ENCODE data around the gene NPAS3. TPM values are rescaled to one million over a fixed set of nuclear protein-coding genes. Genes with fewer than 3 reads are reported as not detected.

The NPAS3 gene
- total RNA-seq, 1 donor: 0.86 TPM

DNA sequence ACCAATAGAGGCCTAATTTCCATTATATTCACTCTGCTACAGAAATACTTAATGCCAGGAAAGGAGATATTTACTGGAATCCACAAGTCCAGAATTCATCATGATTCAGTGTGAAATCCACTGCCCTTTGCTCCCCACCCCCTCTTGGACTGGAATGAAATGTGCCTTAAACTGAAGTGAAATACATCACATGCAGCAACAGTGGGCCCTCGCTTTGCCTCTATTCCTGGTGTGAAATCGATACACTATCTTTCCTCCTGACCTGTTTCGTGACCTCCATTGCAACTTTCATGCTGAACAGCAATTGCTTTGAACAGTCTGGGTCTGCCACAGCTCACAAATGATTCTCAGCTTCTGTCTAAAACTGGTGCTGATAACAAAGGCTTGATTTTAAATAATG lies 100.6 kb downstream of the NPAS3 start:
- TF ChIP-seq, protein P1, sequence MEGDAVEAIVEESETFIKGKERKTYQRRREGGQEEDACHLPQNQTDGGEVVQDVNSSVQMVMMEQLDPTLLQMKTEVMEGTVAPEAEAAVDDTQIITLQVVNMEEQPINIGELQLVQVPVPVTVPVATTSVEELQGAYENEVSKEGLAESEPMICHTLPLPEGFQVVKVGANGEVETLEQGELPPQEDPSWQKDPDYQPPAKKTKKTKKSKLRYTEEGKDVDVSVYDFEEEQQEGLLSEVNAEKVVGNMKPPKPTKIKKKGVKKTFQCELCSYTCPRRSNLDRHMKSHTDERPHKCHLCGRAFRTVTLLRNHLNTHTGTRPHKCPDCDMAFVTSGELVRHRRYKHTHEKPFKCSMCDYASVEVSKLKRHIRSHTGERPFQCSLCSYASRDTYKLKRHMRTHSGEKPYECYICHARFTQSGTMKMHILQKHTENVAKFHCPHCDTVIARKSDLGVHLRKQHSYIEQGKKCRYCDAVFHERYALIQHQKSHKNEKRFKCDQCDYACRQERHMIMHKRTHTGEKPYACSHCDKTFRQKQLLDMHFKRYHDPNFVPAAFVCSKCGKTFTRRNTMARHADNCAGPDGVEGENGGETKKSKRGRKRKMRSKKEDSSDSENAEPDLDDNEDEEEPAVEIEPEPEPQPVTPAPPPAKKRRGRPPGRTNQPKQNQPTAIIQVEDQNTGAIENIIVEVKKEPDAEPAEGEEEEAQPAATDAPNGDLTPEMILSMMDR (IDR thresholded peaks at IDR 0.05; ENCODE audit: insufficient read depth, low read depth, low read length): no peak
- no peak overlapping the region for H3K4me3 ChIP-seq (ENCODE audit: low read depth, low read length)
- DNase-seq (ENCODE audit: low read depth): no peak

DNA sequence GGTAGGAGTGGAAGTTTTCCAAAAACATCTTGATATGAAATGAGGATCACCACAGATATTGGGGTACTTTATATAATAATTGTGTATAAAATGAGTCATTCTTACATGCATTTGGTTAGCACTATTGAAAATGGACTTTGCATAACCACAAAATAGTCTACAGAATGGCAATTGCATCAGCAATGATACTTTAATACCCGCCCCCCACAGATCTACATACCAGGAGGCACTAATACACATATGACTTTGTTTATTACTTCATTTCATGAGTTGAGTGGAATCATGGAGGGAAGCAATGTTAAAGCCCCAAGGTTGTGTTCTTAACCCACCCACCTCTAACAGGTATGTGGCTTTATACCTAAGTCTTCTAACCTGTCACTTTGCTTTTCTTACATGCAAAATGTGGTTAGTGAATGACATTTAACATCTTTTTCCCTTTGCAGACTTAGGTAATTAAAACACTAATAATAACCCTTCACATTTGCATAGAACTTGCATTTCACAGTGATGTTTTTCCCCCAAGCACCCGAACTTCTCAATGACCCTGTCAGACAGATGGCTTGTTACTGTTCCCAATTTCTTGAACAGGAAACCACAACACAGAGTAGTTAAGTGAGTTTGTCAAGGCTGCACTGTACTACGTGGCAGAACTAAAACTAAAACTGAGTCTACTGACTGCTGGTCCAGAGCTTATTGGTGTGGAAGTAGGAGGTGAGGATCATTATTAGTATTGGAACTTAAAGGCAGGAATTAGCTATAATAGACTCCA lies 101.9 kb downstream of the NPAS3 start:
- TF ChIP-seq, protein P1 (IDR thresholded peaks at IDR 0.05; ENCODE audit: insufficient read depth, low read depth, low read length): no peak

GRCh38 chr14:33042591-33042990 lies 103.9 kb downstream of the NPAS3 start:
- TF ChIP-seq, protein P1 (IDR thresholded peaks at IDR 0.05; ENCODE audit: insufficient read depth, low read depth, low read length): no peak
- no peak overlapping the region for H3K4me3 ChIP-seq (ENCODE audit: low read depth, low read length)
- no peak for DNase-seq (ENCODE audit: low read depth)

More for the DNA sequence above, 101.9 kb downstream of the NPAS3 start:
- no peak overlapping the region for H3K4me3 ChIP-seq (ENCODE audit: low read depth, low read length)
- DNase-seq (ENCODE audit: low read depth): no peak

- TF ChIP-seq, protein P1 (IDR thresholded peaks at IDR 0.05; ENCODE audit: insufficient read depth, low read depth, low read length): no peak
- DNase-seq (ENCODE audit: low read depth): no peak
- no peak overlapping the region for H3K4me3 ChIP-seq (ENCODE audit: low read depth, low read length)
Measured at GRCh38 chr14:33045760-33046159, 107.1 kb downstream of the NPAS3 start.

GRCh38 chr14:33052943-33053342 lies 114.3 kb downstream of the NPAS3 start:
- TF ChIP-seq, protein P1 (IDR thresholded peaks at IDR 0.05; ENCODE audit: insufficient read depth, low read depth, low read length): no peak
- no peak for DNase-seq (ENCODE audit: low read depth)
- H3K4me3 ChIP-seq (ENCODE audit: low read depth, low read length): no peak overlapping the region

GRCh38 chr14:33056213-33056612 lies 117.5 kb downstream of the NPAS3 start:
- no peak for DNase-seq (ENCODE audit: low read depth)
- H3K4me3 ChIP-seq (ENCODE audit: low read depth, low read length): no peak overlapping the region
- TF ChIP-seq, protein P1 (IDR thresholded peaks at IDR 0.05; ENCODE audit: insufficient read depth, low read depth, low read length): no peak

DNA sequence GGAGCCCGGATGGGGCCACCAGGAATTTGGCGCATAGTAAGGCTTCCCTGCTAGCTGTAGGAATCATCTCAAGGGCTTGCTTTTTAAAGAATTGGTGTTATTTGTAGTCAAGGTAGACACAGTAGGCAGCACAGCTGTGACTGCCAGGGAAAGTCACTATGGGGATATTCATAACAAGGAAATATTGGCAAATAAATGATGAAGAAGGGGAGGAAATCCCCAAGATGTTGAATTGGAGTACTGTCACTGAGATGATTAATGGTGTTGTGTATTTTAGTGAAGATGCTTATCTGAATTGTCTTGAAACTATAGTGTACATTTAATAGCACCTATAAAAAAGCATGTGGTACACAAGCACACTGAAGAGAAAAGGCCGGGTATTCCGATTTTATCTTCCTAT lies 118.9 kb downstream of the NPAS3 start:
- no peak overlapping the region for H3K4me3 ChIP-seq (ENCODE audit: low read depth, low read length)
- DNase-seq (ENCODE audit: low read depth): no peak
- TF ChIP-seq, protein P1 (IDR thresholded peaks at IDR 0.05; ENCODE audit: insufficient read depth, low read depth, low read length): no peak

Data from fibroblast of villous mesenchyme (primary cell).